Measurements from ENCODE around the gene ZG16B.

ZG16B gene, protein sequence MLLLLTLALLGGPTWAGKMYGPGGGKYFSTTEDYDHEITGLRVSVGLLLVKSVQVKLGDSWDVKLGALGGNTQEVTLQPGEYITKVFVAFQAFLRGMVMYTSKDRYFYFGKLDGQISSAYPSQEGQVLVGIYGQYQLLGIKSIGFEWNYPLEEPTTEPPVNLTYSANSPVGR

DNA sequence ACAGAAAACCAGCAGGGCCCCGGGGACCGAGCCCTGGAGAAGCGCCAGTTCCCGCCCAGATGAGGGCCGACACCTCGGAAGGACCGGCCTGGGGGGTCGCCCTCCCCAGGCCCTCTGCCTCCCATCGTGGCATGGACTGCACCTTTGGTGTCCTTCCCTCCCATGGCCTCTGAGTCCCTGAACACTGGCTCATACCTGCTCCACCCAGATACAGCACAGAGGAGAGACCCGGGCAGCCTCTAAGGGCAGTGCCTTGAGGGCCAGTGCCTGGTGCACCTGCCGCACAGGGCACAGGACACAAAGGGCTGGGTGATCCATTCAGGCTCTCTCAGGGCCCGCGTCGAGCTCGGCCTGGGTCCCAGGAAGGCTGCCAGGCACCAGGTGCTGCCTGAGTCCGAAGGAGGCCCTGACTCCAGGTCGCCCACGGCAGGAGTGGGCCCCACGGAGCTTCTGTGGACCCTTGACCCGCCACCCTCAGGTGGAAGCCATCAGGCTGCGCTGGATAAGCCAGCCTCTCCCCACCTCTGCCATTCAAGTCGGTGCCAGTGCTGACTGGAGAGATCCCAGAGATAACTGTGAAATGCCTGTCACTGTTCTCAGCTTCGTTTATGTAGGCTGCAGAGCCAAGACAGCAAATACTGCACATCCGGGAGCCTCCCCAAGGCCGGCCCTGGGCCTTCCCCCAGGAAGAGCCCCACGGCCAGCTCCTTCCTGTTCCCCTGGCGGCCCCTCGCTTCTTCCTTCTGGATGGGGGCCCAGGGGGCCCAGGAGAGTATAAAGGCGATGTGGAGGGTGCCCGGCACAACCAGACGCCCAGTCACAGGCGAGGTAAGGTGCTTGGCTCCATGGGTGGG is at the start of gene ZG16B:
Gene ZG16B (plus strand): TSS at position 803 of the 854 bp plus-strand sequence. CDS start 139 bp downstream, outside the sequence.
- no peak for DNase-seq (ENCODE audit: low read depth)

DNA sequence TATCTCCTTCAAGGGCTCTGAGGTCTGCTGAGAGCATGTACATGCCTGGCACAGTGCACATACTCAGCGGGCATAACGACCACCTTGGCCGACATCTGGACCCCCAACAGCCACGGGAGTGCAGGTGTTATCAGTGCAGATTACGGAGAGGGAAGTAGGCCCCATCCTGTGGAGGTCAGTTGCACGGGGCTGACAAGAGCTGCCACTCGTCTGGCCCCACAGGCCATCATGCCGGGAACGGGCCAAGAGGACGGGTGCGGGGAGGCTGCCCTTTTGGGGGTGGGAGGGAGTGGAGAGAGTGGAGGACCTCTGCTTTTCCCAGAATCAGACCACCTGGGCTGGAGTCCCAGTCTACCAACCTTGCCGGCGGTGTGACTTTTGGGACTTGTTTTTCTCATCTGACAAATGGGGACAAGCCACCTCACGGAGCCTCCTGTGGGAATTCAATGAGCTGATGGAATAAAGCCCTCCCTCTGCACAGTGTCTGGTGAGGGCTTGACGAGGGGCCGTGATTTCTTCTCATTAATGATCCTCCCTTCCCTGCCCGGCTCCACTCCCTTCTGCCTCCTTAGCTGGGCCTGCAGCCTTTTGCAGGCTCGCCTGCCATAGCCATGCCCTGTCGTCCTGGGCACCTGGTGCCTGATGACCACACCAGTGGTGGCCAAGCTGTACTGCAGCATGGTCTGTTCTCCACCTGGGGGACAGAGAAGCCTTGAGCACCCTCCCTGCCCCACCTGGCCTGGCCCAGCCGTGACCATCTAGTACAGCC is 47.3 kb upstream of the ZG16B start:
- DNase-seq (ENCODE audit: low read depth) = no peak

DNA sequence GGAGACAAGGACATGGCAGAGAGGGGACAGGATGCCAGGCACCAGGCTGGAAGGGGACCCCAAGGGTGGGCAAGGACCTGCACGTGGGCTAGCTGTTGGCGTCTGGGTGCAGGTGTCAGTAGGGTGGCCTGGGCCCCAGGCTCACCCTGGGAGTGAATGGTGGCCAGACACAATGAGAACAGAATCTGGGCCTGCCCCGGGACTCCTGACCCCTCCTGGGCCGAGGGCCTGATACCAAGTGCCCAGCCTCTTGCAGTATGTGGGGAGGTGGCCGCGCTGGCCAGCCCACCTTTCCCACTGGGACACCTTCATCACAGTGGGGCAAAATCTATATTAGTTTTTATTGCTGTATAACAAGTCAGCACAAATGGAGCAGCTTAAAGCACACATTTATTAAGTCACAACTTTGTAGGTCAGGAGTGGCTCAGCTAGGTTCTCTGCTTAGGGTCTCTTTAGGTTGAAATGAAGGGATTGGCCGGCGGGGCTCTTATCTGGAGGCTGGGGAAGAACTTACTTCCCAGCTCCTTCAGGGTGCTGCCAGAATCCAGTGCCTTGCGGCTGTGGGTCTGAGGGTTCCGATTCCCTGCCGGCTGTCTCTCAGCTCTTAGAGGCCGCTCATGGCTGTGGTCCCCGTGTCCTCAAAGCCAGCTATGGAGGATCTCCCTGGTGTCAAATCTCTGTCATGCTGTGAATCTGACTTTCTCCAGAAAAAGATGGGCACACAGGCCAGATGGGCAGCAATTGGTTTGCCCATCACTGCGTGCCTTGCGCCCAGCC is 46.3 kb upstream of the ZG16B start:
- no peak for DNase-seq (ENCODE audit: low read depth)

DNA sequence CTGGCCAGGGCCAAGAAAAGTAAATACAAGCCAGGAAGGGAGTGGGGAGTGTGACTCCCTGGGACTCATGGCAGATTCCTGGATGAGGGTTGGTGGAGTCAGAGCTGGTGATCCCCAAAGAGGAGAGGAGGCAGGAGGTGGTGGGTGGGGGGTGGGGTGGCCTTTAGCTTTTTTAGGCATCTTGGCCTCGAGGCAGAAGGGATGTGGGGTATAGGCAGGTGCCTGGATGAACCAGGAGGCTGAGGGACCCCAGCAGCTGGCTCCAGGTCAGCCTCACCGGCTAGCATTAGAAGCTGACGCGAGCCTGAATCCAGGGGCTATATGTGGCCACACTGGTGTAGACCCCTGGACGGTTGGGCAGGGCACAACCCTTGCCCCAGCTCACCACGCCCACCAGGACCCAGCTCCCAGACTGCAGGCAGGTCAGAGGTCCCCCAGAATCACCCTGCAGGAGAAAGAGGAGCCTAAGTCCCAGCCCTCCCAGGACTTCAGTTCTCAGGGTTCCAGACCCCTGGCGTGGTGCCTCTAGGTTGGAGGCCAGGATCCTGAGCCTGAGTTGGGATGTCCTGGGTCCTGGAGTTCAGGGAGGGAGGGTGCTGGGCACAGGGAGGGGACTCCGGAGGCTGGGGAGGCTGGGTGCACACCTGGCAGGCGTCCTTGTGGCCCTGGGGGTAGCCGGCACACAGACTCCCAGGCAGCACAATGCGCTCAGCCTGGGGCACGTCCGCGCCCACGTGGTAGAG is 45.6 kb upstream of the ZG16B start:
- no peak for DNase-seq (ENCODE audit: low read depth)

DNA sequence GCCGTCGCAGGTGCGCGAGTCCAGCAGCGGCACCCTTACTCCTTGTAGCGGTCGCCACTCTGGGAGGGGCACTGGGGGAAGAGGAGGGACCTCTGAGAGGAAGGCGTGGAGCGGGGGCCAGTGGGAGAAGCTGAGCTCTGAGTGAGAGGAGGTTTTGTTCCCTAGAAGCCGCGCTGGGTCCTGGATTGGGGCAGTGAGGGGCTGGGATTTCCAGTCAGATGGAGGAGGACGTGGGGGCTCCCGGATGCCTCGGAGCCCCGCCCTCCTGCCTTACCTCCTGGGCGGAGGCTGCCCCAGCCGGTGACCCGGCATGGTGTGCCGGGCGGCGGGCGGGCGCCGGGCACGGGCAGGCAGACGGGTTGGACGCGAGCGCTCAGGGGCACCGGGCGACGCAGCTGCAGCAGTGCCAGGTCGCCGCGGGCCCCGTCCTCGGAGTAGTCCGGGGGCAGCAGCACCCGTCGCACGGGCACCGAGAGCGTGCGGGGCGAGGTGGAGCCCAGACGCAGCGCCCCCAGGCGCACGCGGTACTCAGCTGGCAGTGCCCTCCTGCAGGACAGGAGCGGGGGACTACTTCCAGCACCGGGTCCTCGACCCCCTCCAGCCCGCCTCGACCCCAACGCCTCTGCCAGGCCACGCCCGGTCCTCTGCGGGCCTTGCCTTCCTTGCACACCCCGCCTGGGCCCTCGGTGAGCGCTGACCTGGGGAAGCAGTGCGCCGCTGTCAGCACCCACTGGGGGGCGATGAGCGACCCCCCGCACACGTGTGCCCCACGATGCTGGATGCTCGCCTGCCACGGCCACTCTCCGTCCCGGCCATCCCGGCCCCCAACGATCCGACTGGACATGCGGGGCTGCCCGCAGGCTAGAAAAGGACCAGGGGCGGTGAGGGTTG is 44.8 kb upstream of the ZG16B start:
- peak; percentile 11 for DNase-seq (ENCODE audit: low read depth)

DNA sequence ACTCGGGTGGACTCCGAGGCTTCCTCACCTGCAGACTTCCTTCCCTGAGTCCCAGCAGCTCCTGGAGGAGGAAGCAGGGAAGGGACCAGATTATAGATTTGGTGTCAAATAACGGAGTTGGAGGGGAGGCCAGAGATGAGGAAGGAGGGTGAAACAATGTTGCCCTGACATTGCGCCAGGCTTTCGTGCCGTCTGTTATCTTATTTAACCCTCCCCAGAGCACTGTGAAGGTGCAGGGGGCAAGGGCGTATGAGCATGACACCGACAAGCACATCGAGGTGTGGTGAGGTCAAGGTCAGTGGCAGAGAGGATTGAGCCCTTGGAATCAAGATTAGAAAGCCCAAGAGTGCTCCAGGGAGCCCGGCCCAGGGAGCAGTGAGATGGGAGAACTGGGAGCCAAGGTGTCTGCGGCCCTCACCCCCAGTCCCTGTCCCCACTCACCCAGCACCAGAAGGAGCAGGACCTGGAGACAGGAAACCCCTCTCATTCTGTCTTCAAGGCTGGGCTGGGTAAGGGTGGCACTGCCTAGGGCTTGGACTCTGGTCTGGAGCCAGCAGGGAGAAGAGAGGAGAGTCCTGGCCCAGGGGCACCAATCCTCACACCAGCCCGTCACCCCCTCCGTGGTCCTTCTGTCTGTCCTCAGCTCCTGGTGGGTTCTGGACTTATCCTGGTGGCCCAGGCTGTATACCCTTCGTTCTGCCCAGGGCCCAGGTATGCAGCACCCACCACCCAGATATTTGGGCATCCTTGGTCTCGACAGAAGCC is 43.9 kb upstream of the ZG16B start:
- DNase-seq (ENCODE audit: low read depth) = no peak

DNA sequence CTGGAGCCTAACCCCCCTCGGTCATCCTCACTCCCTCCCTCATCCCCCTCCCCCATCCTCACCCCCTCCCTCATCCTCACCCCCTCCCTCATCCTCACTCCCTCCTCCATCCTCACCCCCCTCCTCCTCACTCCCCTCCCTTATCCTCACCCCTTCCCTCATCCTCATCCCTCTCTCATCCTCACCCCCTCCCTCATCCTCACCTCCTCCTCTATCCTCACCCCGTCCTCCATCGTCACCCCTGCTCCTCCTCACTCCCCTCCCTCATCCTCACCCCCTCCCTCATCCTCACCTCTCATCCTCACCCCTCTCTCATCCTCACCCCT is 43.3 kb upstream of the ZG16B start:
- DNase-seq (ENCODE audit: low read depth) = no peak

DNA sequence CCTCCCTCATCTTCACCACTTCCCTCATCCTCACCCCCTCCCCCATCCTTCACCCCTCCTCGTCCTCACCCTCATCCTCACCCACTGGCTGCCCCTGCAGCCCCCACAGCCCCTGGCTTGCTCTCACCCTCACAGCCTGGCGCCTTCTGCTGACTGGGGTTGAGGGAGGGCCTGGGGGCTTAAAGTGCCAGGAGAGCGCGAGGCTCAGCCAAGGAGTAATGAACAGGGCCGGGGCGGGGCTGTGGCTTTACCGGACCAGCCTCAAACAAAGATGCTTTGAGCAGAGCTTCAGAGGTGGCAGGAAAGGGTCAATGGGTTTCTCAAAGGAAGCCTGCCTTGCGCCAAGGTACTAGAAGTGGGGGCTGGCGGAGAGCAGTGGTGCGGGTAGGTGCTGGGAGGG is 42.7 kb upstream of the ZG16B start, which contains the start of gene PRSS33:
Gene PRSS33 (minus strand): TSS at position 155 of the 400 bp plus-strand sequence. CDS start 1,013 bp downstream, outside the sequence.
- DNase-seq (ENCODE audit: low read depth) = no peak

DNA sequence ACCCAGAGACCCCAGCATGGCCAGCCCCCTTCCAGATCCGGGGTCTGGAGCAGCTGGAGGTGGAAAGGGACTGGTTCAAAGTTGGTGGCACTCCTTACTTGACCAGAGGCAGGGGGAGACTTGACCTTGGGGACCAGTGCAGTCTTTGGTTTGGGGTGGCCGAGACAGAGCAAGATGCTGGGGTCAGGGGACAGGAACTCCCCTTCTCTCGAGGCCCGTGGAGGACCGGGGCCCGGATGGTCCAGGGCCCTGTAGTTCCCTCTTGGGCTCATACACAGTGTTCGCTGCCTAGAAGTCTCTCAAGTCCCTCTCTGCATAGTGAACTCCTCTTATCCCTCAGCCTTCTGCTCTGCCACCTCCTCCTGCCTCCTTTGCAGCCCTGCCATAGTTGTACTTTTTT is 42.1 kb upstream of the ZG16B start:
- DNase-seq (ENCODE audit: low read depth) = no peak

DNA sequence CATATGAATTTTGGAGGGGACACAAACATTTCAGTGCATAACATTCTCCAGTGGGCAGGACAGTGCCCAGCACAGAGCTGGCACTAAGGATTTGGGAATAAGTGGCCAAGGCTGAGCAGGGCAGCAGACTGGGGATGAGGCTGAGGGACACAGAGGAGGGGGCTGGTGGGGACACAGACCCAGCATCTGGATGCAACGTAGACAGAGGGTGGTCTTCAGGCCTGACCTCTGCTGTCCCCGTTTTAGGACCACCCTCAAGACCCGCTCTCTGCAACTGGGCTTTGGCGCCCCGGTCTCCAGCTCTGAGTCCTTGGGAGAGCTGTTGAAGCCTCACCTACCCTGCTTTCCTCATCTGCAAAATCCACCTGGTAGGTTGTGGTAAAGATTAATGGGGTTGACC is 39.5 kb upstream of the ZG16B start:
- no peak for DNase-seq (ENCODE audit: low read depth)

DNA sequence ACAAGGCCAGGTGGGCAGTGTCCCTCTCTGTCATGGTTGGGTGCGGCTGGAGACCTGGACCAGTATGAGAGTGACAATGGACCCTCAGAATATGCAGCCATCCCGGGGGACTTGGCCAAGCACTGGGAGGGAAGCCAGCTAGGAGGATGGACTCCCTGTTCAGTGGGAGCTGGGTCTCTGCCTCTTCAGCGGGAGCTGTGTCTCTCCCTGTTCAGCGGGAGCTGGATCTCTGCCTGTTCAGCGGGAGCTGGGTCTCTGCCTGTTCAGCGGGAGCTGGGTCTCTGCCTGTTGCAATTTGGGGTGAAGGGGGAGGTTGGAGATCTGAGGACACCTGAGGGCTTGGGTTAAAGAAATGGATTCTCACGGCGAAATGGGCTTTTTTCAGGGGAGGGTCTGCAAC is 38.9 kb upstream of the ZG16B start:
- no peak for DNase-seq (ENCODE audit: low read depth)

DNA sequence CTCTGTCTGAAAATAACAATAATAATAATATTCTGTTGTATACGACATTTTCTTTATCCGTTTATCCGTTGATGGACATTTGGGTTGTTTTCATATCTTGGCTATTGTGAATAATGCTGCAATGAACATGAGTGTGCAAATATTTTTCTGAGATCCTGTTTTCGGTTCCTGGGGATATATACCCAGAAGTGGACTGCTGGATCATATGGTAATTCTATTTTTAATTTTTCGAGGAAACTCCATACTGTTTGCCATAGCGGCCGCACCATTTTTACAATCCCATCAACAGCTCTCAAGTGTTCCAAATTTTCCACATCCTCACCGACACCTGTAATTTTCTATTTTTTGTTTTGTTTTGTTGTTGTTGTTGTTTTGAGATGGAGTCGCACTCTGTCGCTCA is 37.2 kb upstream of the ZG16B start:
- DNase-seq (ENCODE audit: low read depth) = no peak

DNA sequence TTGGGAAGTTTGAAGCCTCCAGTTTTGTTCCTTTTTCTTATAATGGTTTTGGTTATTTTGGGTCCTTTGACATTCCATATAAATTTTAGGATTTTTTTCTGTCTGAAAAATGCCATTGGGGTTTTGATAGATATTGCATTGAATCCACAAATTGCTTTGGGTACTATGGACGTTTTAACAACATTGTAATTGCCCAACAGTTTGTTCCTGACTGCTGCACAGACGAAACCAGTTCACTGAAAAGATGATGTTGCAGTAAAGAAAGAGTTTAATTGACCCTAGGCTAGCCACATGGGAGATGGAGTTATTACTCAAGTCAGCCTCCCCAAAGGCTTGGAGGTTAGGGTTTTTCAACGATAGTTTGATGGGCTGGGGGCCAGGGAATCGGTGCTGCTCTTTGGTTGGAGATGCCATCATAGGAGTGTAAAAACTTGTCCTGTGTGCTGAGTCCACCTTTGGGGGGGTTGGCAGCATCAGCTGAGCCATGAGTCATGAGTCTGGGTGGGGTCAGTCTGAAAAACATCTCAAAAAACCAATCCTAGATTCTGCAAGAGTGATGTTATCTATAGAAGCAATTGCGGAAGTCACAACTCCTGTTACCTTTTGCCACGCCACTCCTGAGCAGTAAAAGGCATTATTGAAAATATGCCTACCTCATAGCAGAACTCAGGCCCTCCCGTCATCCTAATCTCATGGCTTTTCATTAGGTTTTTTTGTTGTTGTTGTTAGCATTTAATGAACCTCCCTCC is 34.5 kb upstream of the ZG16B start:
- DNase-seq (ENCODE audit: low read depth) = no peak

DNA sequence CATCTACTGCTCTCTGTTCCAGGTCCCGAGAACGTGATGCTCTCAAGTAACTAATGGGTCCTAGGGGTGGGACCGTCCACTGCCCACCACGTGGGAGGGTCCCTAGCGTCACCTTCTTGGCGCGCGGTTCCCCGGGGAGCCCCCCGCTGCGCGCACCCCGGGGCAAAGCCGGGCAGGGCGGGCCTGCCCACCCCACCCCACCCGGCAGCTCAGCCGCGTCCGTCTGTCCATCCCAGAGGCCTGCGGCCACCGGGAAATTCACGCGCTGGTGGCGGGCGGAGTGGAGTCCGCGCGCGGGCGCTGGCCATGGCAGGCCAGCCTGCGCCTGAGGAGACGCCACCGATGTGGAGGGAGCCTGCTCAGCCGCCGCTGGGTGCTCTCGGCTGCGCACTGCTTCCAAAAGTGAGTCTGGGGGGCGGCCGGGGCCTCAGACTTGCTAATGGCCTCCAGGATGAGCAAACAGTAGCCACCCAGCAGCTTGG is 31.3 kb upstream of the ZG16B start:
- no peak for DNase-seq (ENCODE audit: low read depth)

DNA sequence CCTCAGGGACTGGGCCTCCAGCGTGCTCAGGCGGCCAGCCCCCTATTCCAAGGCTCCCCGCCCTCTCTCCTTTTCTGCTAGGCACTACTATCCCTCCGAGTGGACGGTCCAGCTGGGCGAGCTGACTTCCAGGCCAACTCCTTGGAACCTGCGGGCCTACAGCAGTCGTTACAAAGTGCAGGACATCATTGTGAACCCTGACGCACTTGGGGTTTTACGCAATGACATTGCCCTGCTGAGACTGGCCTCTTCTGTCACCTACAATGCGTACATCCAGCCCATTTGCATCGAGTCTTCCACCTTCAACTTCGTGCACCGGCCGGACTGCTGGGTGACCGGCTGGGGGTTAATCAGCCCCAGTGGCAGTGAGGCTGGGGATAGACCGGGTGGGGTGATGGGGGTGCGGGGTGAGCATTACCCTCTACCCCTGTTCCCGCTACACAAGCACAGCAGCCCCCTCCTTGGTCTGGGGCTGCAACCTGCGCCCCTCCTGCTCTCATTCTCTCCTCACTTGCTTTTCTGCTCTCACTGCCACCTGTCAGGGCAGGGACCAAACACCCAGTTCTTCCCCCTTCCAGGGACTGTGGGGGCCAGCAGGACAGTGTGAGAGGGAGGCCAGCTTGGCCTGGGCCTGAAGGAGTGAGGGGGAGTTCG is 30.8 kb upstream of the ZG16B start:
- DNase-seq (ENCODE audit: low read depth) = no peak

DNA sequence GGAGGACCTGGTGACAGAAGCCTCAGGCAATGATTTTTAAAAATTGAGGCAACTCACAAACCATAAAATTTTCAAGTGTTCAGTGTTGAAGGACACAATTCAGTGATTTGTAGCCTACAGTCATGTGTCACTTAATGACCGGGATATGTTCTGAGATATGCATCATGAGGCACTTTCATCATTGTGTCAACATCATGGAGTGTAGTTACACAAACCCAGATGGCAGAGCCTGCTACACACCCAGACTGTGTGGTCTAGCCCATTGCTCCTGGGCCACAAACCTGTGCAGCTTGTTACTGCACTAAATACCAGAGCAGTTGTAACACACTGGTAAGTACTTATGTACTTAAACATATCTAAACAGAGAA is 30.3 kb upstream of the ZG16B start:
- DNase-seq (ENCODE audit: low read depth) = no peak

DNA sequence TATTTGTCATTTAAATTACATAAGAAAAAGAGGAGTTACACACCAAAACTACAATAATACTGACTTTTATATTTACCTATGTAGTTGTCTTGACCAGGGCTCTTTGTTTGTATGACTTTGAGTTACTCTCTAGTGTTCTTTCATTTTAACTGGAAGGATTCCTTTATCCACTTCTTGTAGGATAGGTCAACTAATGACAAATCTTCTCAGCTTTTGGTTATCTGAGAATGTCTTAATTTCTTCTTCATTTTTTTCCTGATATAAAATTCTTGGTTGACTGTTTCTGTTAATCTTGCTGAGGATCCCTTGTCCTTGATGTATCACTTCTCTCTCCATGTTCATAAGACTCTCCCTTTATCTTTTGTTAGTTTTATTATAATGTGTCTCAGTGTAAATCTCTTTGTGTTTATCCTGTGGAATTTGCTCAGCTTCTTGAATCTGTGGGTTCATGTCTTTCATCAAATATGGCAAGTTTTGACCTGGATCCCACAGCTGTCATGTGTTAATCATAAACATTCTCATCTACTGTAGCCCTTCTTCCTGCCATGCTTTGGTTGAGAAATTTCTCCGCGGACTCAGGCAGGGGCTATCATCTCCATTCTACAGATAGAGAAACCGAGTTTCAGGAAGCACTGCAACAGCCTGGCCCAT is 26.4 kb upstream of the ZG16B start:
- DNase-seq (ENCODE audit: low read depth) = no peak

DNA sequence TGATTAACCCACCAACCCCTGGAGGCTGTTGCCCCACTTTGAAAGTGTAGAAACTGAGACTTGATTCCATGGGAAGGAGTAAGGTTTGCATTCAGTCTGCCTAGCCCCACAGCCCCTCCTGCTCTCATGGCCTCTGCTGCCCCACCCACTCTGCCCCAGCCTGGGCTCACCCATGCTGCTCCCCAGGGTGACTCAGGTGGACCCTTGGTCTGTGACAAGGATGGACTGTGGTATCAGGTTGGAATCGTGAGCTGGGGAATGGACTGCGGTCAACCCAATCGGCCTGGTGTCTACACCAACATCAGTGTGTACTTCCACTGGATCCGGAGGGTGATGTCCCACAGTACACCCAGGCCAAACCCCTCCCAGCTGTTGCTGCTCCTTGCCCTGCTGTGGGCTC is 25.4 kb upstream of the ZG16B start:
- no peak for DNase-seq (ENCODE audit: low read depth)
